Natural killer cell treated with Interleukin-12 subunit alpha and Interleukin-12 subunit beta and Interleukin-15 and Interleukin-18, amount 100 ng/mL, for 72 hours (primary cell): ENCODE data around the gene LITAFD. TPM values are rescaled to one million over a fixed set of nuclear protein-coding genes. Genes with fewer than 3 reads are reported as not detected.
A peak's percentile ranks its signal among the peaks of the same experiment; 100 is the strongest.
"Not testable (repeated sequence)": the region's sequence is repeated elsewhere in the genome, so short reads cannot be mapped to it uniquely, and the experiment has no call there.

Experiments used
- ATAC-seq, 2 donors: fragments of 150-1000 bp; cut with Tn5 transposase in 1 of 2; sonication (Bioruptor Pico), chemical (Tn5 transposase) in 1 of 2; 2 replicates each; pipeline ENCODE4 v1.10.0; 2021
- DNase-seq: peaks from one replicate; pipeline ENCODE4 v3.0.0; 2022; ENCODE audit warnings: low spot score
- H3K27ac Mint-ChIP-seq, 2 donors: 1 replicate in 1 of 2; 2 replicates in 1 of 2; pipeline ENCODE4 v1.8.0; 2022; ENCODE audit warnings: mixed read lengths in 2 of 2, mild to moderate bottlenecking in 1 of 2, moderate library complexity in 1 of 2
- H3K27me3 Mint-ChIP-seq, 2 donors: 1 replicate in 1 of 2; 2 replicates in 1 of 2; pipeline ENCODE4 v1.8.0; 2022; ENCODE audit warnings: mixed read lengths in 2 of 2
- H3K36me3 Mint-ChIP-seq: one replicate; pipeline ENCODE4 v1.8.0; 2022; ENCODE audit warnings: mixed read lengths
- H3K4me1 Mint-ChIP-seq, 2 donors: 1 replicate in 1 of 2; 2 replicates in 1 of 2; pipeline ENCODE4 v1.8.0; 2022; ENCODE audit warnings: low read depth in 2 of 2, mixed read lengths in 2 of 2, mild to moderate bottlenecking in 1 of 2
- H3K4me3 Mint-ChIP-seq: one replicate; pipeline ENCODE4 v1.8.0; 2022; ENCODE audit warnings: mixed read lengths
- H3K9me3 Mint-ChIP-seq: 2 replicates; pipeline ENCODE4 v1.8.0; 2022; ENCODE audit warnings: mixed read lengths
- total RNA-seq, 2 donors: library from RNA; stranded (reverse); gene quantifications; one replicate each; pipeline ENCODE4 v1.2.3, GENCODE V29; 2022

The LITAFD gene
- total RNA-seq, 2 donors from 2014 or later: not detected

GRCh38 chr16:8872071-8872470 lies 10.1 kb upstream of the LITAFD start:
- Mint-ChIP-seq H3K4me1 (peaks cover 24 to 30% of the 10 kb centered on the region in 2 donors), H3K27me3 (no peaks in the 10 kb centered on the region), H3K4me3 (no peak overlapping the region), H3K36me3 (no peaks in the 10 kb centered on the region), H3K9me3 (no peaks in the 10 kb centered on the region), H3K27ac (no peak overlapping the region)
- DNase-seq: no peak
- no peak for ATAC-seq

GRCh38 chr16:8872967-8873865 lies 8.9 kb upstream of the LITAFD start:
- ATAC-seq: no peak
- H3K27ac Mint-ChIP-seq: no peak overlapping the region
- no peak overlapping the region for H3K4me3 Mint-ChIP-seq
- no peaks in the 10 kb centered on the region for H3K36me3 Mint-ChIP-seq
- DNase-seq: no peak
- H3K9me3 Mint-ChIP-seq: no peaks in the 10 kb centered on the region
- H3K4me1 Mint-ChIP-seq: peaks cover 13 to 19% of the 10 kb centered on the region in 2 donors
- H3K27me3 Mint-ChIP-seq: no peaks in the 10 kb centered on the region

- not testable (repeated sequence) for H3K9me3 Mint-ChIP-seq, DNase-seq, H3K27me3 Mint-ChIP-seq, H3K4me3 Mint-ChIP-seq, H3K27ac Mint-ChIP-seq, ATAC-seq, H3K36me3 Mint-ChIP-seq
- H3K4me1 Mint-ChIP-seq: peaks cover 13 to 21% of the 10 kb centered on the region in 2 donors
These were observed 8.3 kb upstream of the LITAFD start for GRCh38 chr16:8873866-8874195.

GRCh38 chr16:8874388-8874787 lies 7.8 kb upstream of the LITAFD start:
- Mint-ChIP-seq H3K27ac (peak overlapping the region in 1 of 2 donors; percentile 54), H3K36me3 (no peaks in the 10 kb centered on the region)

GRCh38 chr16:8875317-8875716 lies 6.8 kb upstream of the LITAFD start:
- Mint-ChIP-seq H3K27ac (peak overlapping the region in 1 of 2 donors; percentile 54), H3K4me1 (peaks cover 7 to 17% of the 10 kb centered on the region in 2 donors)
- H3K36me3 Mint-ChIP-seq, H3K4me3 Mint-ChIP-seq, ATAC-seq, H3K27me3 Mint-ChIP-seq, H3K9me3 Mint-ChIP-seq, DNase-seq: not testable (repeated sequence)

More at GRCh38 chr16:8874388-8874787, 7.8 kb upstream of the LITAFD start:
- no peak for DNase-seq
- Mint-ChIP-seq H3K9me3 (no peaks in the 10 kb centered on the region), H3K4me3 (no peak overlapping the region), H3K4me1 (peaks cover 9 to 18% of the 10 kb centered on the region in 2 donors), H3K27me3 (no peaks in the 10 kb centered on the region)
- ATAC-seq: no peak

GRCh38 chr16:8877894-8878522 lies 4.1 kb upstream of the LITAFD start:
- peak overlapping the region in 1 of 2 donors; percentile 71 for H3K27ac Mint-ChIP-seq
- no peak for ATAC-seq

GRCh38 chr16:8878523-8878911 lies 3.6 kb upstream of the LITAFD start:
- H3K9me3 Mint-ChIP-seq: no peaks in the 10 kb centered on the region
- peak overlapping the region in 1 of 2 donors; percentile 71 for H3K27ac Mint-ChIP-seq
- no peaks in the 10 kb centered on the region for H3K36me3 Mint-ChIP-seq
- DNase-seq (no peak), ATAC-seq (no peak)
- H3K27me3 Mint-ChIP-seq: no peaks in the 10 kb centered on the region
- peaks cover 0 to 10% of the 10 kb centered on the region in 2 donors for H3K4me1 Mint-ChIP-seq
- no peak overlapping the region for H3K4me3 Mint-ChIP-seq

More at GRCh38 chr16:8877894-8878522, 4.1 kb upstream of the LITAFD start:
- Mint-ChIP-seq H3K9me3 (no peaks in the 10 kb centered on the region), H3K27me3 (no peaks in the 10 kb centered on the region), H3K4me1 (peaks cover 0 to 10% of the 10 kb centered on the region in 2 donors), H3K4me3 (no peak overlapping the region), H3K36me3 (no peaks in the 10 kb centered on the region)
- no peak for DNase-seq

- ATAC-seq: no peak
- no peak overlapping the region for H3K4me3 Mint-ChIP-seq
- DNase-seq: no peak
- peaks cover 10 to 11% of the 10 kb centered on the region in 2 donors for H3K4me1 Mint-ChIP-seq
- H3K36me3 Mint-ChIP-seq: no peaks in the 10 kb centered on the region
- H3K9me3 Mint-ChIP-seq: no peaks in the 10 kb centered on the region
- no peak overlapping the region for H3K27ac Mint-ChIP-seq
- H3K27me3 Mint-ChIP-seq: no peaks in the 10 kb centered on the region
These were observed 1.2 kb upstream of the LITAFD start for GRCh38 chr16:8880839-8881510.

GRCh38 chr16:8882725-8883377 lies 700 bp downstream of the LITAFD start:
- no peaks in the 10 kb centered on the region for H3K27me3 Mint-ChIP-seq
- peaks cover 17 to 19% of the 10 kb centered on the region in 2 donors for H3K4me1 Mint-ChIP-seq
- no peaks in the 10 kb centered on the region for H3K9me3 Mint-ChIP-seq
- no peaks in the 10 kb centered on the region for H3K36me3 Mint-ChIP-seq
- H3K4me3 Mint-ChIP-seq: no peak overlapping the region
- no peak for ATAC-seq
- H3K27ac Mint-ChIP-seq: no peak overlapping the region
- no peak for DNase-seq

GRCh38 chr16:8885674-8886592 lies 3.8 kb downstream of the LITAFD start:
- no peaks in the 10 kb centered on the region for H3K27me3 Mint-ChIP-seq
- no peaks in the 10 kb centered on the region for H3K9me3 Mint-ChIP-seq
- H3K27ac Mint-ChIP-seq: no peak overlapping the region
- H3K4me1 Mint-ChIP-seq: peaks cover 15 to 19% of the 10 kb centered on the region in 2 donors
- DNase-seq: no peak
- ATAC-seq: peak in 1 of 2 donors; percentile 19
- H3K4me3 Mint-ChIP-seq: no peak overlapping the region
- no peaks in the 10 kb centered on the region for H3K36me3 Mint-ChIP-seq

GRCh38 chr16:8886593-8887430 lies 4.7 kb downstream of the LITAFD start:
- DNase-seq: no peak
- Mint-ChIP-seq H3K9me3 (no peaks in the 10 kb centered on the region), H3K4me3 (no peak overlapping the region), H3K36me3 (no peaks in the 10 kb centered on the region), H3K27me3 (no peaks in the 10 kb centered on the region), H3K4me1 (peaks cover 18 to 19% of the 10 kb centered on the region in 2 donors), H3K27ac (peak overlapping the region in 1 of 2 donors; percentile 30)
- ATAC-seq: no peak

- no peak for ATAC-seq
- H3K4me3 Mint-ChIP-seq: no peak overlapping the region
These were observed 5.2 kb downstream of the LITAFD start for GRCh38 chr16:8887431-8887765.

More at GRCh38 chr16:8887431-8887765, 5.2 kb downstream of the LITAFD start:
- Mint-ChIP-seq H3K27ac (peak overlapping the region in 1 of 2 donors; percentile 30), H3K27me3 (no peaks in the 10 kb centered on the region), H3K4me1 (peaks cover 19 to 21% of the 10 kb centered on the region in 2 donors), H3K9me3 (no peaks in the 10 kb centered on the region), H3K36me3 (no peaks in the 10 kb centered on the region)
- no peak for DNase-seq
